Stimulated activated CD4-positive, alpha-beta T cell treated with anti-CD3 and anti-CD28 coated beads, Interleukin-2, amount 100 ng/mL, for 4 hours (primary cell): Measurements from ENCODE around the gene RP9.

Source experiments
- DNase-seq: peaks from one replicate; pipeline ENCODE4 v3.0.0-alpha.2; 2020; ENCODE audit warnings: low read depth

RP9 gene

GRCh38 chr7:33062782-33063443, 46.3 kb downstream of the RP9 start:
- peak; percentile 86 for DNase-seq

GRCh38 chr7:33062023-33062781, 47.0 kb downstream of the RP9 start, which contains the start of gene NT5C3A:
NT5C3A (minus strand) TSS chr7:33062776; CDS start chr7:33062705, 71 bp downstream.
- no peak for DNase-seq

- DNase-seq = no peak
Measured at GRCh38 chr7:33061282-33061937, 47.8 kb downstream of the RP9 start.

GRCh38 chr7:33059635-33060034, 49.6 kb downstream of the RP9 start:
- no peak for DNase-seq

- no peak for DNase-seq
Measured at GRCh38 chr7:33055158-33055557, 54.0 kb downstream of the RP9 start.

GRCh38 chr7:33054261-33054964, 54.8 kb downstream of the RP9 start:
- no peak for DNase-seq

- DNase-seq = no peak
Measured at GRCh38 chr7:33053721-33054120, 55.5 kb downstream of the RP9 start.

- DNase-seq = no peak
Measured at GRCh38 chr7:33050535-33051318, 58.5 kb downstream of the RP9 start.

GRCh38 chr7:33048704-33049103, 60.5 kb downstream of the RP9 start:
- DNase-seq = no peak

GRCh38 chr7:33048257-33048656, 60.9 kb downstream of the RP9 start:
- DNase-seq = no peak

GRCh38 chr7:33044986-33045385, 64.2 kb downstream of the RP9 start:
- no peak for DNase-seq
